HG03135 (cell line): ENCODE results near the gene ZDHHC5.
"Not testable (repeated sequence)": the region's sequence is repeated elsewhere in the genome, so short reads cannot be mapped to it uniquely, and the experiment has no call there.

Experiments used
- ATAC-seq: cut with Tn5 transposase; IDR thresholded peaks from one replicate; pipeline ENCODE4 v1.9.1; 2021; ENCODE audit warnings: mild to moderate bottlenecking, moderate library complexity; ENCODE audit not compliant: unreplicated experiment

The ZDHHC5 gene

DNA sequence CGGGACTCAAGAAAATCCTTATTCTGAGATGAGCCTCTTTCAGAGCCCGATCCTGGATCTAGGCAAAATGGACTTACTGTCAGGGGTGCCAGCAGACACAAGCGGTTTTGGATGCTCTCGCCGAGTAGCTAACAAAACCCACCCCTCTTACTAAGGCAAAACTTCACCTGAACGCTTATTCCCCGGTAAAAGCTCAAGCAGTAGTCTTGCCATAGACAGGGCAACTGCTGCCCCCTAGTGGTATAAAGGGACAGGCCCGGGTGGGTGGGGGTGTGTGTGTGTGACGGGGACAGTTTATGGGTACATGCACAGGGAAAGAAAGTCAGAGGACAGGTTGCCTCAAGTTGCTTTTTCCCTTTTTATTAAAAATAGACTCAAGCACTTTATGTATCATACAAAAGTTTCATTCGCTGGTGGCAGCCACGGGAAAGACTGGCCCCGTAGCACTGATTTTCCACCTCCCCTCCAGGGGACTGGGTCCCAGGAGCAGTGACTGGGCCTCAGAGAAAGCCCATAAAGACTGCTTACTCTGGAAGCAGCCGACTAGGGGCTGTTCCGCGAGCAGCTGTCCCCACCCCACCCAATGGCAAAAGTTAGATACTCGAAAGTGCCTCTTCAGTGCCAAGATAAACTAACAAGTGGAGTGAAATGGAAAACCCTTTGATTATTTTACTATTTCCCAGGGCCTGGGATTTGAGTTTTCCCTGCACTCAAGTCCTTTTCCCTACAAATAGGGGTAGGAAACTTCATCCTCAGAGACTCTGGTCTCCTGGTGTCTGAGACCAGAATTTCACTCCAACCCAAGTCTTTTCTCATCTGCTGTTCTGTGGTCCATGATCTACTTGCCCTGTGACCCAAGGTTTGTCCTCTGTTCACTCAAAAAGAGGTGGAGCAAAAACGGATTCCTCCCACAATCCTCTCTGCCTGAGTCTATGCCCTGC is 22.9 kb upstream of the ZDHHC5 start:
- ATAC-seq = peak; percentile 48

DNA sequence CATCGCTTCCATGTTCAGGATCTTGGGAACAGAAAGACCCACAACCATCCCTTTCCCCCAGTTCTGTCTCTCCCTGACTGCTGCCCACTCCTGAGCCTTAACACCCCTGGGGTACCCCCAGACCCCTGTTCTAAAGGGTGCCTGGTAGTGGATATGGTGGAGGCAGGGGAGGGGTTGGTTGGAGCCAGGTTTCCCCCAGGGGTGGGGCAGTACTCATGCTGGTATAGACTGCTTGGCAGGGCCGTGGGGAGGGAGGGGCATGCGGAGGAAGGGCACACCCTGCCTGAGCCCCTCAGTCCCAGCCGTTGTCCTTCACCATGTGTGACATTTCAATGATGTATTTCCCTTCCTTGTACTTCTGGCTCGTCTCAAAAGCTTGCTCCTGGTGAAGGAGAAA is 22.2 kb upstream of the ZDHHC5 start:
- no peak for ATAC-seq

DNA sequence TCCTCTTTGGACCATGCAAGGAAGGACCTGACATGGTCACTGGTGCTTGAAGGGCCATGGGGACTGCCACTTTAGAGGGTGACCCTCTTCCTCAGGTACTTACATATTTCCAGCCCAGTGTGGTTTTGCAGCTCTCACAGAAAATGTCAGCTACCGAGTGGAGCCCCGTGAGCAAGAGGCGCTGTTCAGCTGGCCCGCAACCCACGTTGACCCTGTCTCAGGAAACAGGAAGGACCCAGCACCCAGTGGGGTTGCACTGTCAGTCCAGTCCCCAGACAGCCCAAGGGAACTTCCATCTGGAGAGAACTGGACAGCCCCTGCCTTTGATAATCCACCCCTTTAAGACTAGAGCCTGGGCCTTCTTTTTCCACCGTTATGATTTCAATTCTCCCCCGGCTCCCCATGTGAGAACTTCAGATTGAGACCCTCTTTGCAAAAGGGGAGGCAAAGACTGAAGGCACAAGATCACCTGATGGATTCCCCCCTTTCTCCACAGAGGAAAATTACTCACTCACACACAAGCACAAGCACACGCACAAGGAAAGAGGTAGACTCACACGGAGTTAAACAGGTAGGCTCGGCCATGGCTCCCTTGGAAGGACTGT is 21.6 kb upstream of the ZDHHC5 start:
- ATAC-seq = no peak

DNA sequence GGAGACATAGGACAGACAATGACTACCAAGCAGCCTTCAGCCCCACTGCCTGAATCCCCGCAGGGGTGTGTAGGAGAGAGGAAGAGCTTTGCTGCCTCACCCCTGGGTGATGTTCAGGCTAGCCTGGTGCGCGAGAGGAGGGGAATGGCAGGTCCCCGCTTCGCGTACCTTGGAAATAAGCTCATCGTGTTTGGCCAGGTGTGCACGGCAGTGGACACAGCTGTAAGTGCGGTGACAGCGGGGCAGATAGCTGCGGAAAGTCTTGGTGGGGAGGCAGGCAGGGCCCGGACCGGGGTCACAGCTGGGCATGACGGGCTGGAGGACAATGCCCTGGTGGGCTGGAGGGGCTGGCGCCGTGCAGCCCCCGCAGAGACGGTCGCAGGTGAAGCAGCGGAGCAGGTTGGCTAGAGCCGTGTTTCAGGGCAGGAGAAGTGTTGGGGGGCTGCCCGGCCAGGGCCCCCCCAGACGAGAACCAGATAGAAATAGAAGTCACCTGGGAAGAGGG is 21.1 kb upstream of the ZDHHC5 start:
- ATAC-seq = no peak

DNA sequence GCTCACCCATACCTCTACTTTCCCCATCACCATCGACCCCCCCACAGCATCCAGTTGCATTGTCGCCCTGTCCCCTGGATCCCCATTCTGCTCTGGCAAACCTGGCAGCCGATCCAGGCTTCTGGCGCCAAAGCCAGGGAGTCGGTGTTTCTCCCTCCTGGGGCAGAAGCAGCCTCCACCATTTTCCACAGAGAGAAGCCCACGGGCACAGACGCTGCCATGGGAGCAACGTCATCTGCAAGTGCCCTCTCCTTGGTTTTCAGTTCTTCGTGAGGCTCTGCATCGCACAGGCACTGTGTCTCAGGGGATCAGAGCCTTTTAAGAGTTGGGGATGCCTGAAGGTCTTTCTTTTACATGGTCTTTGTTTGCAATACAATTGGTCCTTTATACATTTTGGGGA is 20.5 kb upstream of the ZDHHC5 start:
- no peak for ATAC-seq

DNA sequence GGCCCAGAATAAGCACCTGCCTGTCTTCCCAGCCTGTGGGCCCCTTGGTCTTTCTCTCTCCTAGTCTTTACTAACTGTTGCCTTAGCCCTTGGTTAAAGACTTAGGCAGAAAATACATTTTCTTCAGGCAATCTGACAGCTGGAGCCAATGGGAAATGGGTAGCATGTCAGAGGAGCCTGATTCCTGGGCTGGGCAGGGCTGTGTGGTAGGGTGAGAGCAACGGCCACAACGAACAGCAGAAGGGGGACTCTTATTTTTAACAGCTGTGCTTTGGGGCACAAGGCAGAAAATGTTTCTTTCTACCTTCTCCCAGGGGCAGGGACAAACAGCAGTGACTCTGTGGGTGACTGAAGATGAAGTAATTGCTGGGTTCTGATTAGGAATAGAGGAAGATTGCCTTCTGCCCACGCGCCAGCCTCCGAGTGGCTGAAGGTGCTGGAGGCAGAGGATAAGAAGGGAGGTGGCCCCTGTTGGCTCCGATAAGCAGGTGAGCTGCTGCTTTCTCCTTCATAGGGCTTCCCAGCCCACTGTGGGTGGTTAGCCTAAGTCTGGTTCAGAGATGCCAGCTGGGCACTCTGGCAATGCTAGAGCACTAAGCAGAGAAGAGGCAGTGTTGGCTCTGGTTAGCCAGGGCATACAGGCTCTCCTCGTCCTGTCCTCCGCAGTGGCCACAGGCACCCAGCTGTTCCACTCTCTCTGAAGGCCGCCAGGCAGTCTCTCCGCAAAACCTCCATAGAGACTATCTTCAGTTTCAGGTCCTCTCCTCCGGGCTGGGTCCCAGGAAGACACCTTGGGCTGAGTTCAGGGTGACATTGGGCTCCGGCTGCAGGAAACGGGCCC is 19.7 kb upstream of the ZDHHC5 start:
- ATAC-seq = no peak

DNA sequence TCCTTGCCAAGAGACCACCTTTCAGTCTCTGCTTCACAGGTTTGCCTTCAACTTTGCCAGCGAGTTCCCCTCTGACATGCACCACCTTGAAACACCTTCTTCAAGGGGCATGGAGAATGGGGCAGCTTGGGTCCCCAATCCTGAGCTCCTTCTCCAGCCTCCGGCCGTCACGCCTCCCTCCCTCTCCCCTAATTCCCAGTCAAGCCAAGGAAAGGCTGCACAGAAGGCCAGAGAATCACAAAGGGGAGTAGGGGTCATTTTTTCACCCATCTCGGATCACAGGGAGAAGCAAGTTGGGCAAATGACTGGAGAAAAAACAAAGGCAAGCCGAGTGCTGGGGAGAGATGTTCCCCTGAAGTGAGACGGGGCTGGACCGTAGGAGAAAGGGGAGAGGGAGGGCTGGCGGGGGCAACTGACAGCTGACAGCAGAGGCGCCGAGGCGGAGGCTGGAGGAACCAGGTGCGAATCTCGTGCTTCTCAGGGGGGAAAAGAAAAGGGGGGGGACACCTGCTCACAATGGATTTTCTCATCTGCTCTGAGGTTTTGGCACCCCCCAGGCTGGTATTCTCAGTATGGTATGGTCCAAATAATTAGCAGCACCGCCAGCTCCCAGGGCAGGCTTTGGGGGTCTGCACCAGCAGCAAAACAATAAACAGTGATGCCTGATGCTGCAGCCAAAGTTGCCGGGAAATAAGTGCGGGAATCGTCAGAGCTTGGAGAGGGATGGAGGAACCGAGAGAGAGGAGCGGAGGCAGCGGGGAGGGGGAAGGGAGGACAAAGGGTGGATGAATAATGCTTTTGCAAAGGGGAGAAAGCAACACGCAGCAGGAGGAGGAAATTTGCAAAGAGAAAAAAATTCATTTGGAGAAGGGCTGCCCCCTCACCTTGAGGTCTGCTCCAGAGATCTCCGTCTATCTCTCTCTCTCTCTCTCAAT is 18.8 kb upstream of the ZDHHC5 start:
- ATAC-seq = no peak

DNA sequence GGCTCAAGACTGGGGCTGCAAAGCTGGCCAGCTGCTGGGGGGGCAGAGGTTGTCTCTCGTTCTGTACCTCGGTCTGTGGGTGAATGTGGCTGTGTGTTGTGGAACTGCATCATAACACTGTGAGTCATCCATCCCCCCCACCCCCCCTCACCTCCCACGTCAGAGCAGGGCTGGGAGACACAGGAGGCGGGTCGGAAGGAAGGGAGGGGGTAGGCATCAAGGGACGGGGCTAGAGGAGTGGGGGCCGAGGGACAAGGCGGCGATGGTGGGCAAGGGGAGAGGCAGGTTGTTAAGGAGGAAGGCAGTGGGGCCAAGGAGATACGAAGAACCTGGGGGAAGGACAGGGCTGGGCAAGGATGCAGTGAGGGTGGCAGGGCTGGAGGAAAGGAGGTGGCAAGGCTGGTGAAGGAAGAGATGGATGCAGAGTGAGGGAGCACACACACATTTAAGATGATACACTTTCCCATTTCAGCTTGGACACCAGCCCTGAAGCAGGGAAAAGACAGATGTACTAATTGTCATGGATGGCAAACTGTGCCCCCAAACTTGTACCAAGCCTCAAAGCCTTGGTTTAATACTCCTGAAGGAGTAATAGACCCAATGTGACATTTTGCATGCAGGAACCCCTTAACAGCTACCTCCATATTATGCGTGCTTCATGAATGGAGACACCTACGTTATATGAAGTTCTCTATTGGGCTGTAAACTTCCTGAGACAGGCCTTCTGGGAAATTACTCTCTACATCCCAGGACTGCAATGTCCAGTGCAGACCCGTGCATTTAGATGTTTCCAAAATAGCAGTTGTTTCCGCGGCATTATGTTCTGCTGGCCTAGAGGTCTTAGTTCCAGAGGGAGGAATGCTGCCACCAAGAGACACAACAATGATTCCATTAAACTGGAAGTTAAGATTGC is 17.8 kb upstream of the ZDHHC5 start, which contains the start of gene YPEL4:
Gene YPEL4, minus strand, starts transcription at position 87 of the 913 bp plus-strand sequence. CDS start 2,805 bp downstream, outside the sequence.
- no peak for ATAC-seq

DNA sequence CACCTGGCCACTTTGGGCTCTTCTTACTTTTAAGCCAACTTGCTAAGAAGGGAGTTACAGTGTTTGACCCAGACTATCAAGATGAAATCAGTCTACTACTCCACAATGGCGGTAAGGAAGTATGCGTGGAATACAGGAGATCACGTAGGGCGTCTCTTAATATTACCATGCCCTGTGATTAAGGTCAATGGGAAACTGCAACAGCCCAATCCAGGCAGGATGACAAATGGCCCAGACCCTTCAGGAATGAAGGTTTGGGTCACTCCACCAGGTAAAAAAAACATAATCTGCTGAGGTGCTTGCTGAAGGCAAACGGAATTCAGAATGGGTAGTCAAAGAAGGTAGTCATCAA is 17.2 kb upstream of the ZDHHC5 start:
- ATAC-seq = no peak

DNA sequence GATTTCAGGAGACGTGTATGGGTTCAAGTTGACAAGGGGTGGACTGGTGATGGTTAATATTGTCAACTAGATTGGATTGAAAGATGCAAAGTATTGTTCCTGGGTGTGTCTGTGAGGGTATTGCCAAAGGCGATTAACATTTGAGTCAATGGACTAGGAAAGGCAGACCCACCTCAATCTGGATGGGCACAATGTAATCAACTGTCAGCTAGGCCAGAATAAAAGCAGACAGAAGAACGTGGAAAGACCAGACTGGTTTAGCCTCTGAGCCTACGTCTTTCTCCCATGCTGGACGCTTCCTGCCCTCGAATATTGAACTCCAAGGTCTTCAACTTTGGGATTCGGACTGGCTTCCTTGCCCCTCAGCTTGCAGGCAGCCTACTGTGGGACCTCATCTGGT is 16.5 kb upstream of the ZDHHC5 start:
- no peak for ATAC-seq

DNA sequence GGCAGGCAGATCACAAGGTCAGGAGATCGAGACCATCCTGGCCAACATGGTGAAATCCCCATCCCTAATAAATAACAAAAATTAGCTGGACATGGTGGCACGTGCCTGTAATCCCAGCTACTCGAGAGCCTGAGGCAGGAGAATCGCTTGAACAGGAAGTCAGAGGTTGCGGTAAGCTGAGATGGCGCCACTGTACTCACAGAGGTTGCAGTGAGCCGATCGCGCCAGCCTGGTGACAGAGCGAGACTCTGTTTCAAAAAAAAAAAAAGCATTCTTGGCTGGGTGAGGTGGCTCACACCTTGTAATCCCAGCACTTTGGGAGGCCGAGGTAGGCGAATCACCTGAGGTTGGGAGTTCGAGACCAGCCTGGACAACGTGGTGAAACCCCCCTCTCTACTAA is 15.7 kb upstream of the ZDHHC5 start:
- not testable (repeated sequence) for ATAC-seq

DNA sequence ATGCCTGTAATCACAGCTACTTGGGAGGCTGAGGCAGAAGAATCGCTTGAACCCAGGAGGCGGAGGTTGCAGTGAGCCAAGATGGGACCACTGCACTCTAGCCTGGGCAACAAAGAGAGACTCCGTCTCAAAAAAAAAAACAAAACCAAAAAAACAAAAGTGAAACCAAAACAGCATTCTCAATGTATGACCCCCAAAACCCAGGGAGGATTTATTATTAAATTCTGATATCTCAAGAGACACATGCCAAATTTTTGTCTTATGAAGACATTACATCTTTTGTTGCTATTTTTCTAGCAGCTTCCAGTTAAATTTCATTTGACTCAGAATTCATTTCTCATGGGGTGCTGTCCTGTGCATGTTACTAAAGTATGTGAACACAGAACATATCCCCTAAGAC is 15.3 kb upstream of the ZDHHC5 start:
- ATAC-seq = no peak

DNA sequence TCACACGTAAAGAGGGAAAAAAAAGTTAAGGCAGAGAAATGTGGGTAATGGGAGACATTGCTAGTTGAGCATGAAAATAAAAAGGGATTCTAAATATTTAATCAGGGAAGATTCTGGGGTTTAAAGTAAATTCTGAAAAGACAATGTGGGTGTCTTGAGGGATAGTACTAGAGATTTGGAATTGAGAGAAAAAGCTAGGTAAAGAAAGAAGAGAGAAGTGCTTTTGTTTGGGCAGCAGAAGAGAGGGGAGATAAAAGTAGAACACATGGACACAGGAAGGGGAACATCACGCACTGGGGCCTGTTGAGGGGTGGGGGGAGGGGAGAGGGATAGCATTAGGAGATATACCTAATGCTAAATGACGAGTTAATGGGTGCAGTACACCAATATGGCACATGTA is 14.8 kb upstream of the ZDHHC5 start:
- no peak for ATAC-seq

DNA sequence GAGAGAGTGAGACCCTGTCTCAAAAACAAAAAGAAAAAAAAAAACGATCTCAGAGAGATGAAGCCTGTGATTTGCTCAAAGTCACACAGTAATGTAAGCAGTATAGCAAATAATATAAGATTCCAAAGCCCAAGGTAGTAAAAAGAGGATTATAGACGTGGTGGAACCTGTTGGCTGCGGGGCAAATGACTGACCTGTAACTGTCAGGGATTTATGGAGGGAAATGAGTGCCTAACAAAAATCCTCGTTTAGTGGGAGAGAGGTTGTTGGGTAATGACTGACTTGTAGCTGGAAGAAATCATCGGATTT is 11.1 kb upstream of the ZDHHC5 start:
- no peak for ATAC-seq

DNA sequence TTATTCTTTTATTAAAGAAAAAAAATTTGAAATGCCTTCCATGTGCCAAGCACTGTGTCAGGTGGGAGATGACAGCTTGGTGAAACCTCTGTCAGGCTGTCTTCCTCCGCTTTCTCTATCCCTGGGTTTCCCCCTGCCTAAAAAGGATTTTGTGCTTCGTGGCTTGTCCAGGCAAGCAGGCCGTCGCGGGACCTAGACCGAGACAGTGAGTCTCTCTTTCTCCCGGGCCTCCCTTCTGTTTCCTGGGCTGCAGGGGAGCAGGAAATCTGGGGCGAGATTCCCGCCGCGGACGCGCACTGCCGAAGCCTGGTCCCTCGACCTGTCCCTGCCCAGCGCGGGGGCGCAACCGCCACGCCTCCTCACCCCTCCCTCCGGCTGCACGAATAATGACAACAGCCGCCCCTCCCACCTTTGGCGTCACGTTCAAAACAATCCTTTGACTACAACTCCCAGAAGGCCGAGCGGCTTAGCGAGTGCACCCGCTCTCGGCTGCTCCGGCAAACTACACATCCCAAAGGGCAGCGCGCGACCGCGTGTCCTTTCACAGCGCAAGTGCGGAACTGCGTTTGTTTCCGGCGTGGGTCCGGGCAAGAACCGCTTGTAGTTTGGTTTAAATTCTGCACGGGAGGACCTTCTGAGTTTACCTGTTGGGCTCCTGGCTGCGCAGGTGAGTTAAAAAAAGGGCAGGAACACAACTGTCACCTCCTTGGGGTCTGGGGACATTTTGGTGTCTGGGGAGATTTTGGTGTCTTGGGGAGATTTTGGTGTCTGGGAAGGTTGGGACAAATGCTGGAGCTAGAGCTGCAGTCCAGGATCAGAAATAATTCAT is 10.5 kb upstream of the ZDHHC5 start, which contains the start of gene CLP1:
Gene CLP1, plus strand, starts transcription at position 569 of the 829 bp plus-strand sequence. CDS start 1,715 bp downstream, outside the sequence.
- peak; percentile 99 for ATAC-seq

DNA sequence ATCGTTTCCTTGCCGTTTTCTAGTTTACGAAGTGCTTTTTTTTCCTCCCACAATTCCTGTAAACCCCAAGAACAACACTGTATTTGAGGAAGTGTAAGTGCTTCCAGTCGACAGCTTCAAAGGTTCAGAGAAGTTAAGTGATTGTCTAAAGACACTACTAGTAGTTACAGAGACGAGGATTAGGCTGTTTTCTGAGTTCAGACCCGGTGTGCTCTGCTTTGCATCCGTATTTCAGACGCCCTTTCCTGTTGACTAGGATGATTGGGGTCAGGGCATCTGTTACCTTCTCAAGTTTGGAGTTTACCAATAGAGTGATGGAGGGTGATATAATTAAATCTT is 9.9 kb upstream of the ZDHHC5 start:
- ATAC-seq = no peak

DNA sequence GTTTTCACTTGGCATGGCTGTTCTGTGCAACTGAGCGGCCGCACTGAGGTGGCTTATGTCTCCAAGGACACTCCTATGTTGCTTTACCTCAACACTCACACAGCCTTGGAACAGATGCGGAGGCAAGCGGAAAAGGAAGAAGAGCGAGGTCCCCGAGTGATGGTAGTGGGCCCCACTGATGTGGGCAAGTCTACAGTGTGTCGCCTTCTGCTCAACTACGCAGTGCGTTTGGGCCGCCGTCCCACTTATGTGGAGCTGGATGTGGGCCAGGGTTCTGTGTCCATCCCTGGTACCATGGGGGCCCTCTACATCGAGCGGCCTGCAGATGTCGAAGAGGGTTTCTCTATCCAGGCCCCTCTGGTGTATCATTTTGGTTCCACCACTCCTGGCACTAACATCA is 8.2 kb upstream of the ZDHHC5 start:
- ATAC-seq = no peak

DNA sequence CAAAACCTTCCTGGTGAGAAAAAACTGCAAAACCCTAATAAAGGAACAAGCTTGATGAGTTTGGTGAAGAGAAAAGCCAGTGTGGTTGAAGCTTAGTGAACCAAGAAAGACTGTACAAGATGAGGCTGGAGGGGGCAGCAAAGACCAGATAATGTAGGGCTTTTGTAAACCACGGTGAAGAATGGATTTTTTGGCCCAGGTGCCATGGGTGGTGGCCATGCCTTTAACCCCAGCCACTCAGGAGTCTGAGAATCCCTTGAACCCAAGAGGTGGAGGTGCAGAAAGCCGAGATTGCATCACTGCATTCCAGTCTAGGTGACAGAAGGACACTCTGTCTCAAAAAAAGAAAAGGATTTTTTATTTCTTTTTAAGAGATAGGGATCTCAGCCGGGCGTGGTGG is 5.0 kb upstream of the ZDHHC5 start:
- ATAC-seq = no peak
